Measurements from ENCODE around the gene LYST. TPM values are rescaled to one million over a fixed set of nuclear protein-coding genes. Genes with fewer than 3 reads are reported as not detected.

The LYST gene
- total RNA-seq, 1 donor from 2014 or later, result 52.1 TPM

- Histone ChIP-seq H3K27me3 (no peaks in the 10 kb centered on the region), H3K4me1 (peaks cover 6% of the 10 kb centered on the region), H3K9me3 (no peaks in the 10 kb centered on the region), H3K4me3 (no peak overlapping the region), H3K27ac (no peak overlapping the region), H3K36me3 (peaks cover 0 to 5% of the 10 kb centered on the region in 2 donors)
- TF ChIP-seq POLR2A (IDR thresholded peaks at IDR 0.05) (no peak), POLR2AphosphoS5 (IDR thresholded peaks at IDR 0.05; ENCODE audit: insufficient read depth in 1 of 2, low read depth in 1 of 2) (no peak), CTCF (IDR thresholded peaks at IDR 0.05) (no peak)
- intact Hi-C loops (cut with DNase I), result no loop called here
- DNase-seq (ENCODE audit: extremely low spot score in 2 of 2), result no peak
Measured at GRCh38 chr1:235782601-235783000, 84.1 kb downstream of the LYST start.

DNA sequence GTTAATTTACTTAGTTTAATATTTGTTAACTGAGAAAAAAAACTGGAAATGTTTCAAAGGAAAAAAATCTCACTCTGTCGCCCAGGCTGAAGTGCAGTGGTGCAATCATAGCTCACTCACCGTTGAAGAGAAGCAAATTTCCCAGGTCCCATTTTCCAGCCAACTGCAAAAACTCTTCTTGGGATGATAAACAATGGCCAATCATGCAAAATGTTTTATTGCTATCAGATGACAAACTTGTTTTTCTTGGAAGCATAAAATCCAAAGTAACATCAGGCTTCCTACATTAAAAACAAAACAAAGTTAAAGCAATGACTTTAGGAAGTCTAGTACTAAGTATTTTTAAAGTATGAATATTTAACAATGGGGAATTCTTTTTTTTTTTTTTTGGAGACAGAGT is 84.9 kb downstream of the LYST start:
- no peak overlapping the region for H3K4me3 ChIP-seq
- H3K9me3 ChIP-seq, result no peaks in the 10 kb centered on the region
- no peak for DNase-seq (ENCODE audit: extremely low spot score in 2 of 2)
- peaks cover 6% of the 10 kb centered on the region for H3K4me1 ChIP-seq
- peaks cover 0 to under 1% of the 10 kb centered on the region in 2 donors for H3K36me3 ChIP-seq
- intact Hi-C loops (cut with DNase I), result no loop called here
- TF ChIP-seq CTCF (IDR thresholded peaks at IDR 0.05) (no peak), POLR2AphosphoS5 (IDR thresholded peaks at IDR 0.05; ENCODE audit: insufficient read depth in 1 of 2, low read depth in 1 of 2) (peak in 1 of 2 donors; percentile 21)
- no peaks in the 10 kb centered on the region for H3K27me3 ChIP-seq
- H3K27ac ChIP-seq, result no peak overlapping the region

GRCh38 chr1:235779770-235780169 is 86.9 kb downstream of the LYST start:
- Histone ChIP-seq H3K27ac (no peak overlapping the region), H3K27me3 (no peaks in the 10 kb centered on the region), H3K4me3 (no peak overlapping the region), H3K9me3 (no peaks in the 10 kb centered on the region), H3K36me3 (peaks cover 0 to 11% of the 10 kb centered on the region in 2 donors), H3K4me1 (peaks cover 6% of the 10 kb centered on the region)
- DNase-seq (ENCODE audit: extremely low spot score in 2 of 2), result no peak
- TF ChIP-seq CTCF (IDR thresholded peaks at IDR 0.05) (no peak), POLR2A (IDR thresholded peaks at IDR 0.05) (no peak), POLR2AphosphoS5 (IDR thresholded peaks at IDR 0.05; ENCODE audit: insufficient read depth in 1 of 2, low read depth in 1 of 2) (no peak)
- intact Hi-C loops (cut with DNase I), result no loop called here

- TF ChIP-seq POLR2A (IDR thresholded peaks at IDR 0.05), result no peak
- TF ChIP-seq CTCF (IDR thresholded peaks at IDR 0.05), result no peak
- TF ChIP-seq POLR2AphosphoS5 (IDR thresholded peaks at IDR 0.05; ENCODE audit: insufficient read depth in 1 of 2, low read depth in 1 of 2), result no peak
- H3K27me3 ChIP-seq, result no peaks in the 10 kb centered on the region
- no peaks in the 10 kb centered on the region for H3K9me3 ChIP-seq
- DNase-seq (ENCODE audit: extremely low spot score in 2 of 2), result no peak
- H3K36me3 ChIP-seq, result peaks cover 0 to 39% of the 10 kb centered on the region in 2 donors
- no peak overlapping the region for H3K27ac ChIP-seq
- H3K4me3 ChIP-seq, result no peak overlapping the region
- H3K4me1 ChIP-seq, result no peaks in the 10 kb centered on the region
- intact Hi-C loops (cut with DNase I), result no loop called here
Measured at GRCh38 chr1:235776396-235776795, 90.3 kb downstream of the LYST start.

DNA sequence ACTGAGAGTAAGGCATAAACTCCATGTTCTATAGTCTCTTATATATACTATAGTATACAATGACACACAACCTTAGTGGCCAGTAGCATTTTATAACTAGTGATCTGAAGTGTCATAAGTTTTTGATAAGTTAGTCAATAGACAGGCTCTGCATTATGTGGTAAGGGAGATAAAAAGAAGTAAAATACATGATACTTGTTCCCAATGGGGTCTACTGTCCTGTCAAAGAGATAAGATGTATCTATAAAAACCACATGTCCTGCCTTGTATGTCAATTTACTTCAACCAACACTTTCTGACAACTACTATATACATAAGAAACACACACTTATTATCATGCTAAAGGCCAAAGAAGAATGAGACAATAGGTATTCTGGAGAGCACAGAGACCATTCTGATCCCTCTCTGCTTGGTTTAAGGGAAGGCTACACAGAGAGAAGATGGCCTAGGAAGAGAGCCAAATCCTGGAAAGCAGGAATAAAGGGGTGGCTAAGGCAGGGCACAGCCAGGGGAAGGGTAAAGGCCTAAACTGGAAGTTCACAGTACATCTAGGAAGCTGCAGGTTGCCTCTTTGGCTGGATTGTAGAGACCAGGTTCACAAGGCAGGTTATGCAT is 91.4 kb downstream of the LYST start:
- peaks cover 0 to 39% of the 10 kb centered on the region in 2 donors for H3K36me3 ChIP-seq
- no peak overlapping the region for H3K27ac ChIP-seq
- no peak overlapping the region for H3K4me3 ChIP-seq
- H3K4me1 ChIP-seq, result no peaks in the 10 kb centered on the region
- TF ChIP-seq CTCF (IDR thresholded peaks at IDR 0.05) (no peak), POLR2A (IDR thresholded peaks at IDR 0.05) (no peak), POLR2AphosphoS5 (IDR thresholded peaks at IDR 0.05; ENCODE audit: insufficient read depth in 1 of 2, low read depth in 1 of 2) (no peak)
- no peaks in the 10 kb centered on the region for H3K27me3 ChIP-seq
- DNase-seq (ENCODE audit: extremely low spot score in 2 of 2), result no peak
- intact Hi-C loops (cut with DNase I), result no loop called here
- no peaks in the 10 kb centered on the region for H3K9me3 ChIP-seq
